Esophagus squamous epithelium (tissue), 5 donors: ENCODE measurements around the gene DNM2. TPM values are rescaled to one million over a fixed set of nuclear protein-coding genes. Genes with fewer than 3 reads are reported as not detected.

Experiments used
- DNase-seq: peaks from one replicate; lab custom pipeline; 2025; lab: John Stamatoyannopoulos, UW
- H3K27ac ChIP-seq, 4 donors: fragments of 200-600 bp; sonication (generic); one replicate each; pipeline ENCODE4 v1.5.1; 2016 to 2019; ENCODE audit warnings: mild to moderate bottlenecking in 1 of 4
- H3K27me3 ChIP-seq, 4 donors: fragments of 200-600 bp; sonication (generic); 1 replicate in 3 of 4; 2 replicates in 1 of 4; pipeline versions ENCODE4 v1.5.1 to v1.6.0; 2017 to 2021; ENCODE audit warnings: antibody characterized with exemption in 1 of 4
- H3K36me3 ChIP-seq, 3 donors: fragments of 200-600 bp; sonication (generic); one replicate each; pipeline ENCODE4 v1.5.1; 2016 to 2019
- H3K4me1 ChIP-seq, 3 donors: fragments of 200-600 bp; sonication (generic); one replicate each; pipeline ENCODE4 v1.5.1; 2017 to 2019
- H3K4me3 ChIP-seq, 4 donors: fragments of 200-600 bp; sonication (generic); 1 replicate in 3 of 4; 2 replicates in 1 of 4; pipeline ENCODE4 v1.5.1; 2016 to 2019; ENCODE audit warnings: mild to moderate bottlenecking in 2 of 4, moderate library complexity in 1 of 4
- H3K9me3 ChIP-seq, 3 donors: fragments of 200-600 bp; sonication (generic); one replicate each; pipeline ENCODE4 v1.5.1; 2016 to 2019
- POLR2A ChIP-seq, 4 donors: fragments of 450-650 bp; IDR thresholded peaks; one replicate each; pipeline ENCODE4 v1.6.1; 2017; ENCODE audit warnings: antibody characterized with exemption in 4 of 4, mild to moderate bottlenecking in 4 of 4, moderate library complexity in 3 of 4
- WGBS, 2 donors: methylation state at CpG; one replicate each; pipeline ENCODE4 v1.1.5; 2018; 5-methylcytosine and 5-hydroxymethylcytosine counted together
- intact Hi-C: fragments of 100-400 bp; cut with DNase I; formaldehyde crosslinking; loops from one replicate; pipeline ENCODE4 v1.15.0; 2022
- total RNA-seq, 4 donors: library from RNA; depleted of rRNA; stranded (reverse); fragments of >200 nt; gene quantifications; one replicate each; pipeline ENCODE4 v1.1.0, GENCODE V29; 2016
- TF ChIP-seq, protein P1 (sequence below), 6 experiments: fragments of 450-650 bp in 4 of 6; fragments of 200-600 bp in 2 of 6; sonication (generic) in 2 of 6; IDR thresholded peaks; one replicate each; pipeline ENCODE4 v1.5.1; 2016 to 2019; ENCODE audit warnings: antibody characterized with exemption in 6 of 6, mild to moderate bottlenecking in 4 of 6, moderate library complexity in 4 of 6
- donor health status: DM: yes; HTN: yes; CAD: no.

DNM2 gene
- total RNA-seq, 4 donors from 2014 or later, result 79.9 to 138 (median 102) TPM

DNA sequence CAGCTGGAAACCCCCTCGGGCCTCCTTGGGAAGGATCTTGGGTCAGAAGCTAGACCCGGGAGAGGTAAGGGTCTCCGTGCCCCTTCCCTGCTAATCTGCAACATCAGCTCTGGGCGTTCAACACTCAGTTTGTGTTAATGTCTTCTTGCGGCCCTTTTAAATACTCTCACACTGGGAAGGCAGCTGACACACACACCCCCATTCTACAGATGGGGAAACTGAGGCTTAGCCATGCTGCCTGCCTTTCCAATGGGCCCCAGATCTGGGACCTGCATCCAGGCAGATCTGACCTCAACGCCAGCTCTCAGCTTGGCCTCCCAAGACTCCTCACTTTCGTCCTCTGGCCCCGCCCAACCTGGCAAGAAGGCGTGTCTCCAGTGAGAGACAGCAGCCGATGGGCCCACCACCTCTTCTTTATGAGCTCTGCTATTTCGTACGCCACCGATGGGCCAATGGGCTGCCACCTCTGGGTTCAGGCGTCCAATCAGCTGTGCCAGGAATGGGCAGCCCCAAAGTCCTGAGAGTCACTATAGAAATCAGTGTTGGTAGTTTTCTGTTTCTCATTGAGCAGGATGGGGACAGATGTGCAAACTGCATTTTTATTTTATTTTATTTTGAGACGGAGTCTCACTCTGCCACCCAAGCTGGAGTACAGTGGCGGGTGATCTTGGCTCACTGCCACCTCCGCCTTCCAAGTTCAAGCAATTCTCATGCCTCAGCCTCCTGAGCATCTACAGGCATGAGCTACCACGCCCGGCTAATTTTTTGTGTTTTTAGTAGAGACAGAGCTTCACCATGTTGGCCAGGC lies 43.8 kb downstream of the DNM2 start:
- Histone ChIP-seq H3K27ac (peak overlapping the region; percentile 65 to 79 (median 68)), H3K4me1 (peaks cover 32 to 80% (median 56%) of the 10 kb centered on the region in 3 donors), H3K27me3 (no peaks in the 10 kb centered on the region), H3K9me3 (no peaks in the 10 kb centered on the region), H3K36me3 (peaks cover 6 to 43% (median 8%) of the 10 kb centered on the region in 3 donors), H3K4me3 (no peak overlapping the region)
- WGBS, 2 donors, result 75 to 76% methylated on average over 10 to 12 of the region's 19 CpGs
- no peak for TF ChIP-seq POLR2A (IDR thresholded peaks at IDR 0.05)
- TF ChIP-seq, protein P1, sequence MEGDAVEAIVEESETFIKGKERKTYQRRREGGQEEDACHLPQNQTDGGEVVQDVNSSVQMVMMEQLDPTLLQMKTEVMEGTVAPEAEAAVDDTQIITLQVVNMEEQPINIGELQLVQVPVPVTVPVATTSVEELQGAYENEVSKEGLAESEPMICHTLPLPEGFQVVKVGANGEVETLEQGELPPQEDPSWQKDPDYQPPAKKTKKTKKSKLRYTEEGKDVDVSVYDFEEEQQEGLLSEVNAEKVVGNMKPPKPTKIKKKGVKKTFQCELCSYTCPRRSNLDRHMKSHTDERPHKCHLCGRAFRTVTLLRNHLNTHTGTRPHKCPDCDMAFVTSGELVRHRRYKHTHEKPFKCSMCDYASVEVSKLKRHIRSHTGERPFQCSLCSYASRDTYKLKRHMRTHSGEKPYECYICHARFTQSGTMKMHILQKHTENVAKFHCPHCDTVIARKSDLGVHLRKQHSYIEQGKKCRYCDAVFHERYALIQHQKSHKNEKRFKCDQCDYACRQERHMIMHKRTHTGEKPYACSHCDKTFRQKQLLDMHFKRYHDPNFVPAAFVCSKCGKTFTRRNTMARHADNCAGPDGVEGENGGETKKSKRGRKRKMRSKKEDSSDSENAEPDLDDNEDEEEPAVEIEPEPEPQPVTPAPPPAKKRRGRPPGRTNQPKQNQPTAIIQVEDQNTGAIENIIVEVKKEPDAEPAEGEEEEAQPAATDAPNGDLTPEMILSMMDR (IDR thresholded peaks at IDR 0.05), result no peak
- intact Hi-C loops, result no loop called here
- DNase-seq, result no peak

GRCh38 chr19:10762656-10763055 lies 44.8 kb downstream of the DNM2 start:
- peak overlapping the region; percentile 65 to 79 (median 68) for H3K27ac ChIP-seq
- peaks cover 40 to 89% (median 65%) of the 10 kb centered on the region in 3 donors for H3K4me1 ChIP-seq
- TF ChIP-seq POLR2A (IDR thresholded peaks at IDR 0.05), result no peak
- TF ChIP-seq, protein P1 (IDR thresholded peaks at IDR 0.05), result no peak
- no peaks in the 10 kb centered on the region for H3K27me3 ChIP-seq
- peaks cover 6 to 43% (median 8%) of the 10 kb centered on the region in 3 donors for H3K36me3 ChIP-seq
- DNase-seq, result no peak
- intact Hi-C loops, result no loop called here
- 20 to 57% methylated on average over 1 of the region's 1 CpG for WGBS, 2 donors
- H3K4me3 ChIP-seq, result no peak overlapping the region
- H3K9me3 ChIP-seq, result no peaks in the 10 kb centered on the region

DNA sequence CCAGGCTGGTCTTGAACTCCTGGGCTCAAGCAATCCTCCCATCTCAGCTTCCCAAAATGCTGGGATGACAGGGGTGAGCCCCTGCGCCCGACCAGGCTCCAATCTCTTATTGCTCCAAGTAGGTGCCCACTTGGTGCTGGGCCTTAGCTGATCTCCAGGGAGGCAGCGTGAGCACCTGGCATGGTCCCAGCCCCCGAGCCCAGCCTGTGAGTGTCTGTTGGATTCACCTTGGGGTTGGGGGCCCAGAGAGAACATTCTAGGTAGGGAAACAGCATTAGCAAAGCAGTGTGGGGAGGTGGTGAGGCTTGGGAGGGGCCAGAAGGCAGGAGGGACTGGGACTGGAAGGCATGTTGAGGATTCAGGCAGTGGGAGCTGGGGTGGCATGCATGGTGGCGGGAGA lies 45.5 kb downstream of the DNM2 start:
- Histone ChIP-seq H3K36me3 (peaks cover 6 to 45% (median 8%) of the 10 kb centered on the region in 3 donors), H3K27ac (peak overlapping the region; percentile 40 to 79 (median 68)), H3K27me3 (no peaks in the 10 kb centered on the region), H3K4me1 (peaks cover 40 to 96% (median 65%) of the 10 kb centered on the region in 3 donors), H3K4me3 (no peak overlapping the region), H3K9me3 (no peaks in the 10 kb centered on the region)
- intact Hi-C loops, result no loop called here
- 88 to 100% methylated on average over 1 of the region's 5 CpGs for WGBS, 2 donors
- TF ChIP-seq POLR2A (IDR thresholded peaks at IDR 0.05), result no peak
- TF ChIP-seq, protein P1 (IDR thresholded peaks at IDR 0.05), result no peak
- no peak for DNase-seq

DNA sequence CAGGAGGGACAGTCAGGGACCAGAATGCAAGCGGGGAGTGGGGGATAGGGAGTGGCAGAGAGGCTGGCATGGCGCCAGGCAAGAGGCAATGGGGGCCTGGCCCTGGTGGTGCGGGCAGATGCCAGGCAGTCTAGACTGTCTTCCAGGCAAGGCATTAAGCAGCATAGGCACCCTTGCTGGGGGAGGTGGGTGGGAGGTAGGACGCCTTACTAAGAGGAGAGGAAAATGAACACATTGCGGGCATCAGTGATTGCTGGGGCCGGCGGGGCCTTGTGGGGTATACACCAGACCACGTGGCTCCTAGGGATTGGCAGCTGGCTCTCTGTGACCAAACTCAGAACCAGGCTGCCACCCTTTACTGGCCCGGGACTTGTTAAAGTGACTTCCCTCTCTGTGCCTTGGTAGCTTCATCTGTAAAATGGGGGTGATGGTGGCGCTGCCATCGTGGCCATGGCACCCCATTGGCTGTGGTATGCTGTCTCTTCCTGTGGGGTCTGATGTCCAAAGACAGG lies 46.0 kb downstream of the DNM2 start:
- no peak for DNase-seq
- TF ChIP-seq, protein P1 (IDR thresholded peaks at IDR 0.05), result no peak
- TF ChIP-seq POLR2A (IDR thresholded peaks at IDR 0.05), result no peak
- 77 to 80% methylated on average over 9 to 11 of the region's 11 CpGs for WGBS, 2 donors
- H3K36me3 ChIP-seq, result peaks cover 6 to 50% (median 8%) of the 10 kb centered on the region in 3 donors
- H3K27ac ChIP-seq, result peak overlapping the region; percentile 40 to 79 (median 68)
- no peaks in the 10 kb centered on the region for H3K9me3 ChIP-seq
- no peak overlapping the region for H3K4me3 ChIP-seq
- H3K27me3 ChIP-seq, result no peaks in the 10 kb centered on the region
- H3K4me1 ChIP-seq, result peaks cover 40 to 99% (median 66%) of the 10 kb centered on the region in 3 donors
- intact Hi-C loops, result no loop called here

- DNase-seq, result no peak
- H3K27me3 ChIP-seq, result no peaks in the 10 kb centered on the region
- H3K4me1 ChIP-seq, result peaks cover 40 to 99% (median 68%) of the 10 kb centered on the region in 3 donors
- TF ChIP-seq, protein P1 (IDR thresholded peaks at IDR 0.05), result no peak
- TF ChIP-seq POLR2A (IDR thresholded peaks at IDR 0.05), result no peak
- peak overlapping the region in 3 of 4 donors; percentile 7 to 65 (median 13) for H3K27ac ChIP-seq
- H3K4me3 ChIP-seq, result no peak overlapping the region
- intact Hi-C loops, result no loop called here
- no peaks in the 10 kb centered on the region for H3K9me3 ChIP-seq
- peaks cover 6 to 55% (median 8%) of the 10 kb centered on the region in 3 donors for H3K36me3 ChIP-seq
- WGBS, 2 donors, result 91 to 94% methylated on average over 5 to 6 of the region's 9 CpGs
Measured at GRCh38 chr19:10764340-10764894, 46.5 kb downstream of the DNM2 start.
